HG02973 (cell line): ENCODE measurements around the gene RELT.

Experiments used
- ATAC-seq: cut with Tn5 transposase; IDR thresholded peaks from one replicate; pipeline ENCODE4 v1.9.1; 2021; ENCODE audit warnings: moderate library complexity; ENCODE audit not compliant: unreplicated experiment

The RELT gene

GRCh38 chr11:73372375-73372993 lies 3.7 kb upstream of the RELT start:
- ATAC-seq, result no peak

GRCh38 chr11:73374151-73374550 lies 2.0 kb upstream of the RELT start:
- ATAC-seq, result no peak

GRCh38 chr11:73375830-73376159 lies 404 bp upstream of the RELT start:
- no peak for ATAC-seq

GRCh38 chr11:73376803-73377629 lies 817 bp downstream of the RELT start:
- ATAC-seq, result peak; percentile 10

GRCh38 chr11:73379189-73379880 lies 3.1 kb downstream of the RELT start:
- no peak for ATAC-seq

- ATAC-seq, result no peak
These were observed 4.1 kb downstream of the RELT start for GRCh38 chr11:73380331-73380730.

- no peak for ATAC-seq
These were observed 4.8 kb downstream of the RELT start for GRCh38 chr11:73380897-73381410.

- no peak for ATAC-seq
These were observed 5.4 kb downstream of the RELT start for GRCh38 chr11:73381589-73381988.

- no peak for ATAC-seq
These were observed 6.0 kb downstream of the RELT start for GRCh38 chr11:73382183-73382582.

GRCh38 chr11:73382747-73383146 lies 6.5 kb downstream of the RELT start:
- no peak for ATAC-seq

- ATAC-seq, result no peak
These were observed 7.3 kb downstream of the RELT start for GRCh38 chr11:73383249-73384124.

- ATAC-seq, result no peak
These were observed 7.9 kb downstream of the RELT start for GRCh38 chr11:73384125-73384441.

- ATAC-seq, result no peak
These were observed 8.3 kb downstream of the RELT start for GRCh38 chr11:73384531-73384871.

- ATAC-seq, result peak; percentile 44
These were observed 8.9 kb downstream of the RELT start for GRCh38 chr11:73384872-73385689.

- ATAC-seq, result no peak
These were observed 9.8 kb downstream of the RELT start for GRCh38 chr11:73386016-73386415.

- ATAC-seq, result no peak
These were observed 10.3 kb downstream of the RELT start for GRCh38 chr11:73386546-73386945.

GRCh38 chr11:73387594-73388264 lies 11.5 kb downstream of the RELT start:
- ATAC-seq, result no peak

- ATAC-seq, result no peak
These were observed 12.3 kb downstream of the RELT start for GRCh38 chr11:73388265-73389133.

- no peak for ATAC-seq
These were observed 12.9 kb downstream of the RELT start for GRCh38 chr11:73389134-73389525.
